BJ (cell line): Measurements from ENCODE around the gene STAT5B. TPM values are rescaled to one million over a fixed set of nuclear protein-coding genes. Genes with fewer than 3 reads are reported as not detected.
A peak's percentile ranks its signal among the peaks of the same experiment; 100 is the strongest.

Source experiments
- CTCF ChIA-PET: fragments of 350-600 bp; formaldehyde crosslinking; extraction: SDS; loops from one replicate; lab custom pipeline; 2021; ENCODE audit warnings: antibody characterized with exemption, inconsistent platforms; lab: Yijun Ruan, JAX
- POLR2A ChIA-PET: fragments of 300-600 bp; sonication (Branson Sonifier 250); formaldehyde crosslinking; extraction: SDS; loops from one replicate; lab custom pipeline; 2021; ENCODE audit warnings: antibody characterized with exemption; lab: Charles Lee
- DNase-seq: peaks from one replicate; pipeline ENCODE4 v3.0.0-alpha.2; 2011; ENCODE audit warnings: low read depth
- H3K27me3 ChIP-seq: 2 replicates; pipeline ENCODE4 v1.6.0; 2011; ENCODE audit warnings: low read length; ENCODE audit not compliant: control insufficient read depth, insufficient read depth
- H3K36me3 ChIP-seq: 2 replicates; pipeline ENCODE4 v1.5.1; 2011; ENCODE audit warnings: low read length; ENCODE audit not compliant: control insufficient read depth, insufficient read depth
- H3K4me3 ChIP-seq: 2 replicates; pipeline ENCODE4 v1.5.1; 2011; ENCODE audit warnings: low read depth, mild to moderate bottlenecking, control low read depth, low read length
- CTCF ChIP-seq: IDR thresholded peaks from 2 replicates; pipeline ENCODE4 v1.5.1; 2011; ENCODE audit warnings: low read depth, mild to moderate bottlenecking, control low read depth, inconsistent platforms, low read length, moderate library complexity; ENCODE audit not compliant: insufficient read depth
- polyA plus RNA-seq: library from polyadenylated mRNA; depleted of rRNA; stranded (reverse); fragments of >200 nt; gene quantifications from 2 replicates; pipeline ENCODE4 v1.2.3, GENCODE V29; 2011

STAT5B gene
- polyA plus RNA-seq, 1 experiment = 37.2 TPM

- ChIA-PET CTCF (interaction anchor here (0.9 to 4.7 kb wide), 9 partner anchors 10 to 345 kb away, joined by 3 to 35 read pairs (median 3); partner anchors contain the start of genes GHDC and KAT2A), POLR2A (no interaction called here)
- Histone ChIP-seq H3K27me3 (peaks cover 13% of the 10 kb centered on the region), H3K4me3 (peak within 1 kb of the TSS; percentile 27), H3K36me3 (no peaks in the 10 kb centered on the region)
- TF ChIP-seq CTCF = no peak
- no peak for DNase-seq
Observed at GRCh38 chr17:42184713-42185620, 91.2 kb downstream of the STAT5B start, which contains the start of gene HCRT. Gene HCRT (minus strand): TSS chr17:42185452. CDS start chr17:42185365, 87 bp downstream.

DNA sequence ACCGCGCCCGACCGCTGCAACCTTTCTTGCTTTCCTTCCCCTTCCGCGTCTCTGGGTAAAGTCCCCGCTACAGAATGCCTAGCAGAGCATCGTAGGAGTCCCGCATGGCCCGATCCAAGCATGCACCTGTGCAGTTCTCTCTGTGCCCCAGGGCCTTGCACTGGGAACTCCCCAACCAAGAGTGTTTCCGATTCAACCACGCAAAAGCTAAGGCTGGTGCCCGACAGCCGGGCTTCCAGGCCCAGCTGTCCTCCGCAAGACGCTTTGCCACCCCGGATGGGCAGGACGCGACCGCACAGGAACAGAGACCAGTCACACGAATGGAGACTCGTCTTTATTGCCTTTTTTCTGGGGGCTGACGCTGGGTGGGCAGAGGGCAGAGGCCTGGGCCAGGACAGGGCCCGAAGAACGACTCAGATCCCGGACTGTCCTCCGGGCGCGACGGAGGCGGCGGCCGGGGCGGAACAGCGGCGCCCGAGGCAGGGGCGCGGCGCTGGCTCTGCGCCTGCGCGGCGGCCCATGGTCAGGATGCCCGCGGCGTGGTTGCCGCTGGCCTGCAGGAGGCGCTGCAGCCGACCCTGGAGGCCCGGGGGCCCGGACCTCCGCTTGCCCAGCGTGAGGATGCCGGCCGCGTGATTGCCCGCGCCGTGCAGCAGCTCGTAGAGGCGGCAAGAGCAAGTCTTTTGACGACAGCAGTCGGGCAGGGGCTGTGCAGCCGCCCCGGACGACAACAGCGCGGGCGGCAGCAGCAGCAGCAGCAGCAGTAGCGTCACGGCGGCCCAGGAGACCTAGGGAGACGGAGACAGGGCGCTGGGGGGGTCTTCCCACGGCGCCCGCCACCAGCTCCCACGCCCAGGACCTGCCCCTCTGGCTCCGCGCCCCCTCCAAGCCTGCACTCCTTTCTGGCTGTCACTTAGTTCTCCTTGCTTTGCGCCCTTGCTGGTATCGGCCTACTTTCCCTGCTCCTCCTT is 92.2 kb downstream of the STAT5B start:
- CTCF ChIA-PET = interaction anchor here (0.6 to 4.7 kb wide), 11 partner anchors 11 to 346 kb away, joined by 3 to 35 read pairs (median 3); partner anchors contain the start of genes GHDC and KAT2A
- peak overlapping the region; percentile 46 for H3K4me3 ChIP-seq
- POLR2A ChIA-PET = no interaction called here
- no peak for DNase-seq
- no peaks in the 10 kb centered on the region for H3K36me3 ChIP-seq
- TF ChIP-seq CTCF = peak; percentile 59
- H3K27me3 ChIP-seq = peaks cover 21% of the 10 kb centered on the region

- ChIA-PET CTCF (interaction anchor here (0.9 to 4.7 kb wide), 4 partner anchors 12 to 65 kb away, joined by 3 to 35 read pairs (median 18); partner anchors contain the start of genes GHDC and KAT2A), POLR2A (no interaction called here)
Observed at GRCh38 chr17:42182927-42183734, 93.1 kb downstream of the STAT5B start.

GRCh38 chr17:42181851-42182207 is 94.4 kb downstream of the STAT5B start:
- Histone ChIP-seq H3K4me3 (no peak overlapping the region), H3K36me3 (no peaks in the 10 kb centered on the region), H3K27me3 (peaks cover 25% of the 10 kb centered on the region)
- TF ChIP-seq CTCF = no peak
- ChIA-PET CTCF (interaction anchor here (0.7 to 4.7 kb wide), 16 partner anchors 8 to 345 kb away, joined by 3 to 32 read pairs (median 4); partner anchors contain the start of genes DHX58 and KAT2A), POLR2A (no interaction called here)
- DNase-seq = no peak

More at GRCh38 chr17:42182927-42183734, 93.1 kb downstream of the STAT5B start:
- TF ChIP-seq CTCF = no peak
- Histone ChIP-seq H3K36me3 (no peaks in the 10 kb centered on the region), H3K4me3 (peak overlapping the region; percentile 46; the same call in 1 of the 2 replicates), H3K27me3 (peaks cover 25% of the 10 kb centered on the region)
- DNase-seq = no peak
